Measurements from ENCODE around the gene IMPDH1. TPM values are rescaled to one million over a fixed set of nuclear protein-coding genes. Genes with fewer than 3 reads are reported as not detected.

IMPDH1 gene
- total RNA-seq, 8 experiments from 2014 or later = 18.1 to 33.7 (median 31.6) TPM

DNA sequence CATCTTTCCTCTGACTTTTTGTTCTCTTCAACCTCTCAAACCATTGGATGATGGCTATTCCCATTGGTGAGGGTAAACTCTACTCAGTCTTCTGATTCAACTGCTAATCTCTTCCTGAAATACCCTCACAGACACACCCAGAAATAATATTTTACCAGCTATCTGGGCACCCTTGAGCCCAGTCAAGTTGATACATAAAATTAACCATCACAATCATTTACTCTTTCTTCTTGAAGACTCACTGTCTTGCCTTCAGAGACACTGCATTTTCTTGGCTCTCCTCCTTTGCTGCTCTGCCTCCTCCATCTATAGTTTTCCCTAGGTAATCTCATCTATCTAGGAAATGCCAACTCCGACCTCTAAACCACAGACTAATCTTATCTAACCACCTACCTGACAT, 35.7 kb downstream of the IMPDH1 start:
- Histone ChIP-seq H3K27ac (no peak overlapping the region), H3K4me1 (replicated peaks in 1 of 2) (no peaks in the 10 kb centered on the region), H3K4me3 (no peak overlapping the region)
- ATAC-seq (replicated peaks in 6 of 8) = no peak
- in situ Hi-C loops (cut with MboI; ENCODE audit: low pct_unique_long_range_greater_than_20kb in 2 of 9, low sequenced_read_pairs in 9 of 9, unreplicated experiment in 9 of 9) = no loop called here
- WGBS, 10 experiments = 0 to 71% (median 18%) methylated on average over 1 of the region's 1 CpG; no CpG with 5 or more reads in 4 of the 10 experiments

DNA sequence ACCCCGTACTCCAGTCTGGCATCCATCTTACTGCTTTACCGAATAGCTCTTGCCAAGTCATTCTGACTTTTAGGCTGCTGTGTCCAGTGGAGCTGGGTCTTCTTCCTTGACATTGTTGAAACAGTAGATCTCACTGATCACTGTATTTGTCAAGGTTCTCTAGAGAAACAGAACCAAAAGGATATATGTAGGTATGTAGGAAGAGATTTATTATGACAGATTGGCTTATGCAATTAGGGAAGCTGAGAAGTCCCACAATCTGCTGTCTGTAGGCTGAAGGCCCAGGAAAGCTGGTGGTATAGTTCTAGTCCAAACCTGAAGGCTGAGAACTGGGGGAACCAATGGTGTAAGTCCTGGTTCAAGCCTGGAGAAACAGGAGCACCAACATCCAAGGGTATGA, 36.2 kb downstream of the IMPDH1 start:
- ATAC-seq (replicated peaks in 6 of 8) = no peak
- Histone ChIP-seq H3K27ac (no peak overlapping the region), H3K4me3 (no peak overlapping the region), H3K4me1 (replicated peaks in 1 of 2) (no peaks in the 10 kb centered on the region)
- in situ Hi-C loops (cut with MboI; ENCODE audit: low pct_unique_long_range_greater_than_20kb in 2 of 9, low sequenced_read_pairs in 9 of 9, unreplicated experiment in 9 of 9) = no loop called here
- WGBS, 10 experiments = 11 to 88% (median 67%) methylated on average over 1 to 2 of the region's 2 CpGs; no CpG with 5 or more reads in 3 of the 10 experiments

DNA sequence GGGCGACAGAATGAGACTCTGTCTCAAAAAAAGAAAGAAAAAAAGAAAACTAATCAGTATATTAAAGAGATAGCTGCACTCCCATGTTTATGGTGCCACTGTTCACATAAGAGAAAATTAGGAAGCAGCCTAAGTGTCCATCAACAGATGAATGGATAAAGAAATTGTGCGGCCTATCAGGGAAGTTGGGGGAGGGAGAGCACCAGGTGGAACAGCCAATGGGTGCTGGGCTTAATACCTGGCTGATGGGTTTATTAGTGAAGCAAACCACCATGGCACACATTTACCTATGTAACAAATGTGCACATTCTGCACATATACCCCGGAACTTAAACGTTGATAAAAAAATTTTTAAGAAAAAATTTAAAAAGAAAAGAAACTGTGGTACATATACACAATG, 39.3 kb downstream of the IMPDH1 start:
- no peak for ATAC-seq (replicated peaks in 6 of 8)
- Histone ChIP-seq H3K4me1 (replicated peaks in 1 of 2) (no peaks in the 10 kb centered on the region), H3K4me3 (no peak overlapping the region), H3K27ac (no peak overlapping the region)
- 29 to 95% (median 80%) methylated on average over 1 to 4 of the region's 4 CpGs for WGBS, 10 experiments
- in situ Hi-C loops (cut with MboI; ENCODE audit: low pct_unique_long_range_greater_than_20kb in 2 of 9, low sequenced_read_pairs in 9 of 9, unreplicated experiment in 9 of 9) = no loop called here

DNA sequence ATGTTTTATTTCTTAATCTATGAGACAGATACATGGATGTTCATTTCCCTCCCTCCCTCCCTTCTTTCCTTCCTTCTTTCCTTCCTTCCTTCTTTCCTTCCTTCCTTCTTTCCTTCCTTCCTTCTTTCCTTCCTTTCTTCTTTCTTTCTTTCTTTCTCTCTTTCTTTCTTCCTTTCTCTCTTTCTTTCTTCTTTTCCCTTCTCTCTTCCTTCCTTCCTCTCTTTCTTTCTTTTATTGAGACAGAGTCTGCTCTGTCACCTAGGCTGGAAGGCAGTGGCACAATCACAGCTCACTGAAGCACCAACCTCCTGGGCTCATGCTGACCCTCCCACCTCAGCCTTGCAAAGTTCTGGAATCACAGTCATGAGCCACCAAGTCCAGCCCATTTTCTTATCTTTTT, 42.8 kb downstream of the IMPDH1 start:
- no peak overlapping the region for H3K27ac ChIP-seq
- no peak overlapping the region for H3K4me3 ChIP-seq
- no peaks in the 10 kb centered on the region for H3K4me1 ChIP-seq (replicated peaks in 1 of 2)
- in situ Hi-C loops (cut with MboI; ENCODE audit: low pct_unique_long_range_greater_than_20kb in 2 of 9, low sequenced_read_pairs in 9 of 9, unreplicated experiment in 9 of 9) = no loop called here
- ATAC-seq (replicated peaks in 6 of 8) = no peak

DNA sequence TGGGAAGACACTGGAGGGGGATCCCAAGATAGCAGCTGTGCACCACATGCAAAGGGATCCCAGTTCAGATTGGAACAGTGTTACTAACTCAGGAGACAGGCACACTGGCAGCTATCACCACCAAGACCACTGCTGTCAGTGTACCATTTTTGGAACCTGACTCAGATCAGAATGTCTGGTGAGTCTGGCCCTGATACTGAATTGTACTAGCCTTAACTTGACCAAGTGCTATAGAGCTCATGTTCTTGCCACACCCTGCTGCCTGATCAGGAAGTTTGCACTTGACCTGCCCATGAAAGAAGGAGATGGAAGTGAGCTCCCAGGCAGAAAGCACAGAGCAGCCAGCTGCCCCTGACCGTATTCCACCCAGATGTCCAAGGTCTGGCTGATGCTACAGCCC, 43.5 kb downstream of the IMPDH1 start:
- 14 to 67% (median 60%) methylated on average over 1 of the region's 1 CpG; no CpG with 5 or more reads in 6 of the 10 experiments for WGBS, 10 experiments
- no peak overlapping the region for H3K27ac ChIP-seq
- no peak overlapping the region for H3K4me3 ChIP-seq
- ATAC-seq (replicated peaks in 6 of 8) = peak in 2 of 8 experiments; percentile 9 to 62
- H3K4me1 ChIP-seq (replicated peaks in 1 of 2) = no peaks in the 10 kb centered on the region
- in situ Hi-C loops (cut with MboI; ENCODE audit: low pct_unique_long_range_greater_than_20kb in 2 of 9, low sequenced_read_pairs in 9 of 9, unreplicated experiment in 9 of 9) = no loop called here

DNA sequence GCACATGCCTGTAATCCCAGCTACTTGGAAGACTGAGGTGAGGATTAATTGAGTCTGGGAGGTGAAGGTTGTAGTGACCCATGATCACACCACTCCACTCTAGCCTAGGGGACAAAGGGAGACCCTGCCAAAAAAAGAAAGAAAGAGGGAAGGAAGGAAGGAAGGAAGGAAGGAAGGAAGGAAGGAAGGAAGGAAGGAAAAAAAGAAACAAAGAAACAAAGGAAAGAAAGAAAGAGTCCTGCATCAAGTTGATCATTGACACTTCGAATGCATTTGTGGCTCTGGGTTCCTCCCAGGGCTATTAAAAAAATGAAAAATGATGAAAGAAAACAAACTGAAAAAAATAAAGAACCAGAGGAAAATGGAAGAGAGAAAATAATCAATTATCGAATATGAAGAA, 44.4 kb downstream of the IMPDH1 start:
- H3K4me3 ChIP-seq = no peak overlapping the region
- H3K27ac ChIP-seq = no peak overlapping the region
- 24 to 89% (median 63%) methylated on average over 1 to 2 of the region's 2 CpGs; no CpG with 5 or more reads in 1 of the 10 experiments for WGBS, 10 experiments
- in situ Hi-C loops (cut with MboI; ENCODE audit: low pct_unique_long_range_greater_than_20kb in 2 of 9, low sequenced_read_pairs in 9 of 9, unreplicated experiment in 9 of 9) = no loop called here
- no peaks in the 10 kb centered on the region for H3K4me1 ChIP-seq (replicated peaks in 1 of 2)
- no peak for ATAC-seq (replicated peaks in 6 of 8)

DNA sequence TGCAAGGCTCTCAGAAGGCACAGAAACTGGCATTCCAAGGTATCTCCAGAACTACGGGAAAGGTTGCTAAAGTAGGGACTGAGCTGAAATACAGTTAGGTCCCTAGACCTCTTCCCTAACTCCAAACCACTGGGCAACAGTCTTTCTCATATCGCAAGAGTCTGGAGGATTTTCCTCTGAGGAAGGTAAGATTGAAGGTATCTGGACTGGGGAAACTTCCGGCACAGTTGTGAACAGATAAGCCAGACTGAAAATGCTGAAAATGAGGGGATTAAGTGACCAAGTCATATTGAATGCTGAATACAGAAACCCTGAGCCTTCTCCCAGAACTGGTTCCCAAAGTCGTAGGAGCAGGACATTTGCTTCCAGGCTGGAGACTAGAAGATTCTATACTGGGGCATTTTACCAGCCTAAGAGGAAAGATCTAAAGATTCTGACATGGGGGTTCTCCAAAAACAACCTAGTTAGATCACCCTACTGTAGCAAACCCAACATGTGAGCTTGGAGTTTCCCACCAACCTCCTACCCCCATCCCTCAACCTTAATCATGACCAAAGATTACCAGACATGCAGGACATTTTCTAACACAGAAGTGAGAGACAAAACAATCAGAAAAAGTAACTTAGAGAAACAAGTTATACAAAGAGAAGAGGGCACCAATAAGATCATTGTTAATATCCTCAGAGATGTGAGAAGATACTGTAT, 45.5 kb downstream of the IMPDH1 start:
- Histone ChIP-seq H3K4me3 (no peak overlapping the region), H3K4me1 (replicated peaks in 1 of 2) (peaks cover 7 to 8% of the 10 kb centered on the region in 2 donors), H3K27ac (no peak overlapping the region)
- WGBS, 10 experiments = 50 to 81% (median 57%) methylated on average over 1 to 4 of the region's 4 CpGs; no CpG with 5 or more reads in 3 of the 10 experiments
- ATAC-seq (replicated peaks in 6 of 8) = no peak
- in situ Hi-C loops (cut with MboI; ENCODE audit: low pct_unique_long_range_greater_than_20kb in 2 of 9, low sequenced_read_pairs in 9 of 9, unreplicated experiment in 9 of 9) = no loop called here

DNA sequence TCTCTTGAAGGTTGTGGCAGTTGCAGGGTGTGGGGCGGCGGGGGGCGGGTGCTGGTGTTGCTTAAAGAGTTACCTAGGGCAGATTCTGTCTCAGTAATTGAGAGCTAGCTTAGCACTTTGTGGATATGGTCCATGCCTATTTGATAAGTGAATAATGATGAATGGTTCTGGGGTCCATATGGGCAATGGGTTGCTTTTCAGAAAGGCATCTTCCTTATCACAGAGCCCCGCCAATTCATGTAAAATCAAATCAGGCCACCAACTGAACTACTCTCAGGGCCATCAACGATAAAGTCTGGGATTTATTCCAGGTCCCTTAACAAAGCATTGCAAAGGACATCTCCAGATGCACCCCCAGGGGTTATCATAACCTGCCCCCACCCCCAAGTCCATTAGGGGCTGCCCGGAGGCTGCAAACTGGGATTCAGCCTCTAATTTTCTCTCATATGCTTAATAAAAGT, 46.5 kb downstream of the IMPDH1 start:
- Histone ChIP-seq H3K27ac (no peak overlapping the region), H3K4me1 (replicated peaks in 1 of 2) (peaks cover 7 to 8% of the 10 kb centered on the region in 2 donors), H3K4me3 (no peak overlapping the region)
- no peak for ATAC-seq (replicated peaks in 6 of 8)
- in situ Hi-C loops (cut with MboI; ENCODE audit: low pct_unique_long_range_greater_than_20kb in 2 of 9, low sequenced_read_pairs in 9 of 9, unreplicated experiment in 9 of 9) = no loop called here
- 46 to 100% (median 81%) methylated on average over 1 to 4 of the region's 6 CpGs; no CpG with 5 or more reads in 2 of the 10 experiments for WGBS, 10 experiments

DNA sequence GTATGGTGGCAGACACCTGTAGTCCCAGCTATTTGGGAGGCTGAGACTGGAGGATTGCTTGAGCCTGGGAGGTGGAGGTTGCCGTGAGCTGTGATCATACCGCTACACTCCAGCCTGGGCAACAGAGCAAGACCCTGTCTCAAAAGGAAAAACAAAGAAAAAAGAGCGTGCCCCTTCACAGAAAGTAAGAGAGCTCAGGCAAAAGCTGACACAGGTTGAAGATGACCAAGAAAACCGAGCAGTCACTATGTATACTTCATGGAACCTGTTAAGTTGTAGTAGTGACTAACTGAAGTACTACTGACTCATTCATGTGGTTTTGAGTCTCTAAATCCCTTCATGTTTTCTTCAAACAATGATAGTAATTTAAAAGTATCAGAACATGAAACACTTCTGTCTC, 47.1 kb downstream of the IMPDH1 start:
- ATAC-seq (replicated peaks in 6 of 8) = no peak
- H3K27ac ChIP-seq = no peak overlapping the region
- in situ Hi-C loops (cut with MboI; ENCODE audit: low pct_unique_long_range_greater_than_20kb in 2 of 9, low sequenced_read_pairs in 9 of 9, unreplicated experiment in 9 of 9) = no loop called here
- H3K4me3 ChIP-seq = no peak overlapping the region
- WGBS, 10 experiments = 41 to 100% (median 72%) methylated on average over 1 to 4 of the region's 4 CpGs; no CpG with 5 or more reads in 3 of the 10 experiments
- peaks cover 7 to 8% of the 10 kb centered on the region in 2 donors for H3K4me1 ChIP-seq (replicated peaks in 1 of 2)

DNA sequence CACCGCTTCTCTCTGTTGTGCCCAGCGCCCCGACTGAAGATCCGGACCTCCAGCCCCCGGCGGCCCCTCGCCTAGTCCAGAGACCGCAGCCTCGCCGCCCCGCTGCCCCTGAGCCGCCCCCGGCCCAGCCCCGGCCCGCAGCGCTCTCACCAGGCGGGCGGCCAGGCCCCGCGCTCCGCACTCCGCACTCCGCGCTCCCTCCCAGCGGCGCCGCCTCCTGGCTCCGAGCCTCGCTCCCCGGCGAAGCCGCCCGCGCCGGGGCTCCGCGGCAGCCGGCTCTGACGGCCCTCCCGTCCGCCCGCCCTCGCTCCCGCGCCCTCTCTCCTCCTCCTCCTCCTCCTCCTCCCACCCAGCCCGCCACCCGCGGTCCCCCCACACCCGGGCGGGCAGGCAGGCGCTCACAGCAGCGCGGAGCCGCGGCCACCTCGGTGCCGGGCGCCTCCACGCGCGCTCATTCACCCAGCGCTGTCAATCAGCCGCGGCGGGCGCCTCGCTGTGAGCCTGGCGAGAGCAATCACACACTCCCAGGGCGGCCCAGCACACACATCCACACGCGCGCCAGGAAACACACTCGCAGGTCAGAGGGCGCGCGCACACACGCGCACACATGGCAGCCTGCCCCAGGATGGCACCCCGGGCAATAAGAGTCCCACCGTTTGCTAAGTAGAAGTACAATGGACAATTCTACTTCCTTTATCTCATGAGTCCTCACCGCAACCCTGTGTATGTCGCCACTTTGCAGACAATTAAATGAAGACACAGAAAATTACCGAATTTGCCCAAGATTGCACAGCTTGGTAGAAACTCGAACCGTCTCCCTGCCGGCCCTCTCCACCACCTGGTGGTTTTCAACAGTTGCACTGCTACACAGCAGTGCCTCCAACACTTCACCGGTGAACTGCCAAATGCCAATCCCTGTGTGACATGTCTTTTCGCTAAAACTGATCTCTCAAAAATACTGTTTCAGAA, 48.1 kb downstream of the IMPDH1 start, which contains the start of gene PRRT4:
Gene PRRT4, minus strand, starts transcription at position 280 of the 969 bp plus-strand sequence.
- H3K27ac ChIP-seq = peak within 1 kb of the TSS; percentile 61 to 79
- peak within 1 kb of the TSS; percentile 37 to 91 (median 56) for H3K4me3 ChIP-seq
- ATAC-seq (replicated peaks in 6 of 8) = peak; percentile 67 to 90 (median 72)
- H3K4me1 ChIP-seq (replicated peaks in 1 of 2) = peaks cover 9 to 10% of the 10 kb centered on the region in 2 donors
- 1 to 34% (median 14%) methylated on average over 3 to 16 of the region's 88 CpGs; no CpG with 5 or more reads in 5 of the 10 experiments for WGBS, 10 experiments
- in situ Hi-C loops (cut with MboI; ENCODE audit: low pct_unique_long_range_greater_than_20kb in 2 of 9, low sequenced_read_pairs in 9 of 9, unreplicated experiment in 9 of 9) = no loop called here

DNA sequence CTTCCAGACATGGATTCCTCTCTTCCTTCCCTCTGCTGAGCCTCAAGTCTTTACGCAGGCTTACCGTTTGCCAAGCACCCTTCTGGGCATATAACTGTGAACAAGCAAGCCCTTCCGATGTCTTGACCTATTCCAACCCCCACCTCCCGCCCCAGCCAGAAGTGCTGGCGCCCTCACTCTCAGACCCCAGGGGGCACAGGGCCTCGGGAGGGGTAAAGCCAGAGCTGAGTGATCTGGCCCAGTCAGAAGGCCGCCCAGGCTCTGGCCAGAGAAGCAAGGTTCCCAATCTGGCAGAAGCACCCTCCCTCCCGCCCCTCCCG, 49.5 kb downstream of the IMPDH1 start:
- in situ Hi-C loops (cut with MboI; ENCODE audit: low pct_unique_long_range_greater_than_20kb in 2 of 9, low sequenced_read_pairs in 9 of 9, unreplicated experiment in 9 of 9) = no loop called here
- Histone ChIP-seq H3K4me1 (replicated peaks in 1 of 2) (peaks cover 13 to 14% of the 10 kb centered on the region in 2 donors), H3K4me3 (peak overlapping the region; percentile 37 to 91 (median 56)), H3K27ac (peak overlapping the region; percentile 36 to 61)
- 0 to 70% (median 35%) methylated on average over 1 to 2 of the region's 9 CpGs; no CpG with 5 or more reads in 6 of the 10 experiments for WGBS, 10 experiments
- ATAC-seq (replicated peaks in 6 of 8) = peak in 1 of 8 experiments; percentile 6

DNA sequence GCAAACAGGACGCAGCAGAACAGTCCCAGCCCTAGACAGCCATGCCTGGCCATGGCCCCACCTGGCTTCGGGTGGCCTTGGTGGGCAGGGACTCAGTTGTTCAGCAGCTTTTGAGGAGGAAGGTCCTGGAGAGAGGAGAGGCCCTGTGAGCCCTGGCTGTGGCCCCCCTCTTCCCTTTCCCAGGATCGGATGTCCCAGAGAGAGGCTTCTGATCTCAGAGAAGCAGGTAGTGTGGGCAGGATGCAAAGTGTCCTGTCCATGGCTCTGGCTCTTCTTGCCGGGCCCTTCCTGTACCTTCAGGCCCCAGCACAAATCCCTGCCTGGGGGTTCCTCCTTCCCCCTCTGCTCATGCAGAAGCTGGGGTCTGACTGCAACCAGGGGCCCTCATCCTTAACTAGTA, 49.8 kb downstream of the IMPDH1 start:
- in situ Hi-C loops (cut with MboI; ENCODE audit: low pct_unique_long_range_greater_than_20kb in 2 of 9, low sequenced_read_pairs in 9 of 9, unreplicated experiment in 9 of 9) = no loop called here
- 40 to 83% methylated on average over 2 of the region's 4 CpGs; no CpG with 5 or more reads in 8 of the 10 experiments for WGBS, 10 experiments
- ATAC-seq (replicated peaks in 6 of 8) = no peak

DNA sequence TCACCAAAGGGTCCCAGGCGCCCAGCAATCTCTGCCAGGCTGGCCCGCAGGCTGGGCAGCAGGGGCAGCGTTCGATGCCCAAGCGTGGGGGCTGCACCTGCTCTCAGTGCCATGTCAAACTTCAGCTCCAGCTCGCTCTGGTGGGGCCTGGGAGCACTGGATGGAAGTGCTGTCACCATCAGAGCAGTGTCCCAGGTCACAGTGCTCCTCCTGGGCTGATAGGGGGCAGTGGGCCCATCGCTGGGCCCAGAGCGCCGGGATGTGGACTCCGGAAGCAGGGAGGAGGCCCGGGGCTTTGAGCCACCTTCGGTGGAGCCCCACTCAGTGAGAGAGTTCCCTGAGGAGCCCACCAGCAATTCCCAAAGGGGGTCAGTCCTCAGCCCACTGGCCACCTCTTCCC, 50.4 kb downstream of the IMPDH1 start:
- no peak overlapping the region for H3K4me3 ChIP-seq
- peaks cover 13 to 14% of the 10 kb centered on the region in 2 donors for H3K4me1 ChIP-seq (replicated peaks in 1 of 2)
- 88 to 98% (median 97%) methylated on average over 3 to 12 of the region's 12 CpGs; no CpG with 5 or more reads in 7 of the 10 experiments for WGBS, 10 experiments
- ATAC-seq (replicated peaks in 6 of 8) = no peak
- H3K27ac ChIP-seq = no peak overlapping the region
- in situ Hi-C loops (cut with MboI; ENCODE audit: low pct_unique_long_range_greater_than_20kb in 2 of 9, low sequenced_read_pairs in 9 of 9, unreplicated experiment in 9 of 9) = no loop called here

More for the DNA sequence above, 49.8 kb downstream of the IMPDH1 start:
- Histone ChIP-seq H3K4me1 (replicated peaks in 1 of 2) (peaks cover 13 to 14% of the 10 kb centered on the region in 2 donors), H3K27ac (peak overlapping the region in 1 of 2 donors; percentile 61), H3K4me3 (peak overlapping the region; percentile 37 to 91 (median 56))
